ENCODE measurements around the gene PRR35.
A peak's percentile ranks its signal among the peaks of the same experiment; 100 is the strongest.

Gene PRR35

GRCh38 chr16:527015-527903, 32.9 kb upstream of the PRR35 start, which contains the start of gene CAPN15:
TSS of gene CAPN15 (plus strand) at chr16:527712. CDS start at chr16:546839, 19,127 bp downstream.
- FAIRE-seq (peak; percentile 84), DNase-seq (ENCODE audit: extremely low spot score, insufficient read length, low read depth) (peak; percentile 67)

GRCh38 chr16:528111-529011, 31.8 kb upstream of the PRR35 start:
- FAIRE-seq (peak; percentile 55), DNase-seq (ENCODE audit: extremely low spot score, insufficient read length, low read depth) (no peak)

GRCh38 chr16:529012-529575, 31.1 kb upstream of the PRR35 start:
- FAIRE-seq = peak; percentile 46
- no peak for DNase-seq (ENCODE audit: extremely low spot score, insufficient read length, low read depth)

DNA sequence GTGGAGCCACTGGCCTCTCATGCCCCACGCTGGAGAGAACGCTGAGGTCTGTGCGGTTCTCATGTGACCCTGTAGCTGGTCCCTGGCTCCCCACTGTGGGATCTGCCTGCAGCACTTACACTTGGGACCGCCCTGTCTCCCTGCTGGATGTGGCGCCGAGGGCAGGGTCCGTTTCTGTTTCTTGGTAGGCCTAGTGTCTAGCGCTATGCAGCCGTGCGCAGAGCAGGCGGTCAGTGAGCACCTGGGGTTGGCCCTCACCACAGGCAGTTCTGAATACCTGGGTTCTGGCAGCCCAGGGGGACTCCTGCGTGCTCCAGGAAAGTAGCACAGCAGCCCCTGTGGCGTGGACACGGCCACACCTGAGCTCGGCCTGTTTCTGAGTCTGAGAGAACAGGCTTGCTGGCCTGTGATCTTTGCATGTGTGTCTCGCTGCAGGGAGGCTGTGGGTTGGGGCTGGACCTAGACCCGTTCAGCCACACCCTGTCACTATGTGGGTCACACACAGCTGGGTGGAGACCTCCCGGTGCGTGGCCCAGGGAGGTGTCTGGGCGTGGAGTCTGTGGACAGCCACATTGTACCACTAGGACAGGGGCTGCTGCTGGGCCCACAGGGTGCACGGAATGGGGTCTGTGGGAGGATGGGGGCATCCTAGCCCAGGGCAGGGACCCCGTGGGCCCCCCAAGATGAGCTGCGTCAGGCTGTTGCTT, 29.9 kb upstream of the PRR35 start:
- FAIRE-seq (no peak), DNase-seq (ENCODE audit: extremely low spot score, insufficient read length, low read depth) (no peak)

GRCh38 chr16:531494-532125, 28.6 kb upstream of the PRR35 start:
- DNase-seq (ENCODE audit: extremely low spot score, insufficient read length, low read depth) = no peak
- no peak for FAIRE-seq

GRCh38 chr16:533391-534123, 26.6 kb upstream of the PRR35 start:
- DNase-seq (ENCODE audit: extremely low spot score, insufficient read length, low read depth) = no peak
- no peak for FAIRE-seq

- FAIRE-seq = no peak
- no peak for DNase-seq (ENCODE audit: extremely low spot score, insufficient read length, low read depth)
Measured at GRCh38 chr16:534135-534534, 26.1 kb upstream of the PRR35 start.

- DNase-seq (ENCODE audit: extremely low spot score, insufficient read length, low read depth) = no peak
- no peak for FAIRE-seq
Measured at GRCh38 chr16:534856-535445, 25.2 kb upstream of the PRR35 start.

- FAIRE-seq (no peak), DNase-seq (ENCODE audit: extremely low spot score, insufficient read length, low read depth) (no peak)
Measured at GRCh38 chr16:535446-536405, 24.5 kb upstream of the PRR35 start.

DNA sequence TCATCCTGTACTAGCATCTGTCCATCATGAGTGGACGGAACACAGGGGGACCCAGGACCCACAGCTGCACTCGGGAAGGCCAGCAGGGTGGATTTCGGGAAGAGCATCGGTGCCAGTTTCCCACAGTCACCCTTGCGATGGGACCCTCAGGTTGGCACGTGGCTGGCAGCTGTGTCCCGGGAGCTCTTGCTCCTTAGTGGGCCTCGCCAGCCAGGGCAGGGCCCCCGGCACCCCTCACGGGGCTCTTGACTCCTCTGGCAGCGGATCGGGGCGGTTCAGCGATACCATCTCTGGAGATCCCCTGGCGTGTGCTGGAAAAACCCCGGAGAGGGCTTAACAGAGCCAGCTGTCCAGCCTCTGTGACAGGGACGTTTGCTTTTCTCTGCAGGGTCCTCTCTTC, 23.4 kb upstream of the PRR35 start:
- DNase-seq (ENCODE audit: extremely low spot score, insufficient read length, low read depth) (no peak), FAIRE-seq (no peak)

DNA sequence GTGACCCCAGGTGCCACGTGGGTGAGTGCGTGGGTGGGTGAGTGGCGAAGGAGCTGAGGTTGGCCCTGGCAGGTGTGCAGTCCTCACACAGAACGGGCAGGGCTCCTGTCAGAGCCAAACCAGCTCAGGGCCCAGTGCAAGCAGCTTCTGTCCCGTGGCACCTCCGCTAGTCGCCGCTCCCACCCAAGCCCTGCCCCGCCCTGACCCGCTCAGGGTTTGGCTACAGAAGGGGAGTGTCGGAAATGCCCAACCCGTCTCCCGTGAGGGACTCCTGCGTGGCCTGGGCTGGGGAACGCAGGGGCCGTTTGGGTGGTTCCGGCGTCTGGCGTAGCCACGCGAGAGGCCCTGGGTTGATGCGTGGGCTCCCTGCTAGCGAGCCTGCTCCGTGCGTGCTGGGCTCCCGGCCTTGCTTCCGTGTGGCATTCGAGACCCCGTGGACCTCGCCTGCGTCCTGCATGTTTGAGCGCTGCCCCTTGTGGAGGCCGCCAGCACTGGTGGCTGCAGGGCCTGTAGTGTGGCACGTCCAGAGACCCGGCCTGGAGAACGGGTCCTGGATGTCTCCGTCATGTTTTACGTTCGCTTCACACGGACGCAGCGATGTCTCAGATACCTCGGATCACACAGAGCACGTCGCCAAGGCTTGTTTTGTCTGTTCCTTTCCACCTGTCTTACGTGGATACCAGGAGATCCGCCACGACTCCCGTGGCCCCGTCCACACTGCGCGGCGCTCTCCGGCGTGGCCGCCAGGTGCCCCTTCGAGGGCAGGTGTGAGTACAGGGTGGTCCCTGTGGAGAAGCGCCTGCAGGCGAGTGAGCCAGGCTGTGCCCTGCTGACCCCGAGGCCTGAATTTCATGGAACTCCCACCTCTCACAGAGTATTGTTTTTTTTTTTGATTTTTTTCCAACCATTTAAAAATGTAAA, 22.5 kb upstream of the PRR35 start:
- FAIRE-seq (no peak), DNase-seq (ENCODE audit: extremely low spot score, insufficient read length, low read depth) (no peak)

- no peak for FAIRE-seq
- DNase-seq (ENCODE audit: extremely low spot score, insufficient read length, low read depth) = no peak
Measured at GRCh38 chr16:539901-540530, 20.2 kb upstream of the PRR35 start.

DNA sequence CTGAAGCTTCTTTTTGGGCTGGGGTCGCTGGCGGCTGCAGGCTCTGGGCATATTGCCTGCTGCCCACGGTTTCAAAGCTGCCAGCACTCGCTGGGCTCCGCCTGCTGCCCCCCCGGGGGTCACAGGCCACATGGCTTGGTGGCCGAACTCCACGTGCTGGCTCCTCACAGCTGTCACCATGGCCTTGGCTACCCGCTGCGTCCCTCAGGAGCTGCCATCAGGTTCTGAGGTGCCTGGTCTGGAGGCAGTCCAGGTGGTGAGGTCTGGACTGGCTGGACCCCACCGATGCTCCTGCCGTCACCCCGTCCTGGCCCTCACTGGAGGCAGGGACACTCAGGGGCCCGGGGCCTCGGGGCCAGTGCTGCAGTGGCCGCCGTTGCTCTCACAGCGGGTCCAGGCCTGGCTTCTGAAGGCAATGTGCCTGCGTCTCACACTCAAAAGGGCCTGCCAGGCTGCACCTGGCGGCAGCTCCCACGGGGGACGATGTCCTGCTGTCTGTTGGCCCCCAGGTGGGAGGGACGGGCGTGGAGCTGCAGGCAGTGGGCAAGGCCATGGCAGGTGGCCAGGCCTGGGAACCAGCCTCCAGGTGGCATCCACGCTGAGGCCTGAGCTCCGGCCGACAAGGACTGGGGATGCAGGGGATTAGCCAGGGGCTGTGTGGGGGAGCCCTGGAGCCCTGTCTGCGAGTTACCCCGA, 19.4 kb upstream of the PRR35 start:
- no peak for DNase-seq (ENCODE audit: extremely low spot score, insufficient read length, low read depth)
- FAIRE-seq = no peak

DNA sequence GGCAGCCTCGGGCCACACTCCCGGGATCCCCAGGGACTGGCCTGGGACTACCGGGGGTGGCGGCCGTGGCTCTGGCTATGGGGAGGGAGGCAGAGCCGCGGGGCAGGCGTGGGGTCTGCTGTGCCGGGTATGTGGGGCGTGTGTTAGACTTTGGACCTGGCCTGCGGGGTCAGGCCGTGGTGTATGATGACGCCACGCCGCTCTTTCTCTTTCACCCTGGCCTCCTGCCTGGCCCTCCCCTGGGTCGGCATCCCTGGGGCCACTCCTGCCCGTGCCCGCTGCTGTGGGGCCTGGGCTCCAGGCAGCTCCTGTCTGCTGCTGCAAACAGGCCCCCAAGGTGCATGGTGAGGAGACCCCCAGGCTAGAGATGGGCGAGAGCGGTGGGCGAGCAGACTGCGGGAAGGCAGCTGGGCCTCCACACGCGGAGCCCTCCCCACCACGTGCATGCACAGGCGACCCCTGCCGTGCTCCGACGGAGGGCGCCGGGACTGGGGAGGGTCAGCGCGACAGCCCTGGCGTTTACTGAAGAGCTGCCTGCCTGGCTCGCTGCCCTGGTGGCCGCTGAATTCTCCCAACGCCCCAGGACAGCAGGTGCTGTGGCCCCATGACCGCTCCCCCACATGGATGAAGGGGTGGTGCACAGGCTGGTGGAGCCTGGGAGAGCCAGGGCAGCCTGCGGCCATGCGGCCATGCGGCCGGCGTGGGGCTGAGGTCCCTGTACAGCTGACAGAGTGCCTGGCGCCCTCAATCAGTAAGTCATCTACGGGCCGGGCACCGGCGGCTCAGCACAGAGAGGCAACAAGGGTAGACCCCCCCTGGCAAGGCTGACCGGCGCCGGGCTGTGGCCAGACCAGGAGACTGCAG, 16.7 kb upstream of the PRR35 start:
- FAIRE-seq (no peak), DNase-seq (ENCODE audit: extremely low spot score, insufficient read length, low read depth) (no peak)
